Embryonic facial prominence (tissue), 1 donor: ENCODE data around the gene DNAJC5.
A peak's percentile ranks its signal among the peaks of the same experiment; 100 is the strongest.
"Not testable (repeated sequence)": the region's sequence is repeated elsewhere in the genome, so short reads cannot be mapped to it uniquely, and the experiment has no call there.

Source experiments
- DNase-seq: peaks from one replicate; pipeline ENCODE4 v3.0.0-alpha.2; 2016; ENCODE audit errors: extremely low spot score

DNAJC5 gene

GRCh38 chr20:63955827-63956663 is 61.1 kb downstream of the DNAJC5 start, which contains the start of gene UCKL1:
Gene UCKL1, minus strand, starts transcription at chr20:63956416. Its CDS starts 44 bp downstream, at chr20:63956372.
- peak; percentile 71 for DNase-seq

DNA sequence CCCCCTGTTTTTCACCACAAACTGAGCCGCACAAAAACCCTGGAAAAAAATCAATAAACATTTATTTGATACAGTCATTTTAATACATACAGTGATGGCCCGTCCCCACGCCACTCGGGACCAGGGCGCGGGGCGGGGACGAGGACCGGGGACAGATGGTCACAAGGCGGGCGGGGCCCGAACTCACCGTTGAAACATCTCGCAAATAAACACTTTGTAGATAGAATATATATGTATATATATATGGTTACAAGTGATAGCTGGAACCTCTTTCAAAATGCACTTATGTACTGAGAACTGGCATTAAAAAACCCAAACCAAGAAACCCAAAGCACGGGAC is 61.7 kb downstream of the DNAJC5 start:
- no peak for DNase-seq

GRCh38 chr20:63957004-63957689 is 62.2 kb downstream of the DNAJC5 start:
- DNase-seq = no peak

- no peak for DNase-seq
Observed at GRCh38 chr20:63957690-63958441, 62.9 kb downstream of the DNAJC5 start.

DNA sequence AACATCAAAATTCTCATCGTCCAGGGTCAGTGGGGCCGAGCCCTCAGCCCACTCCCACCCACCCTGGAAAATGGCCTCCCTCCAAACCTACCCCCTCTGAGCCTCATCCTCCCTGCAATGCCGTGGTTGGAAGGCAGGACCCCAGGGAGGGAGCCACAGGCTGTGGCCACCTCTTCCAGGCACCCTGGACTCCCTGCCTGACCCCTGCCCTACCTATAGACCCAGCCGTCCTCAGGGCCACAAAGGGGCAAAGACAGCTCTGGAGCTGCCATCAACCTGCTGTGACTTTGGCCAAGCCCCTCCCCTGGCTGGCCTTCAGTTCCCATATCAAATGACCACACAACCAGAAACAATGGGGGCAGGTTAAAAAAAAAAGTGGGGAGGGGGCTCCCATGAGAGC is 63.5 kb downstream of the DNAJC5 start:
- no peak for DNase-seq

DNA sequence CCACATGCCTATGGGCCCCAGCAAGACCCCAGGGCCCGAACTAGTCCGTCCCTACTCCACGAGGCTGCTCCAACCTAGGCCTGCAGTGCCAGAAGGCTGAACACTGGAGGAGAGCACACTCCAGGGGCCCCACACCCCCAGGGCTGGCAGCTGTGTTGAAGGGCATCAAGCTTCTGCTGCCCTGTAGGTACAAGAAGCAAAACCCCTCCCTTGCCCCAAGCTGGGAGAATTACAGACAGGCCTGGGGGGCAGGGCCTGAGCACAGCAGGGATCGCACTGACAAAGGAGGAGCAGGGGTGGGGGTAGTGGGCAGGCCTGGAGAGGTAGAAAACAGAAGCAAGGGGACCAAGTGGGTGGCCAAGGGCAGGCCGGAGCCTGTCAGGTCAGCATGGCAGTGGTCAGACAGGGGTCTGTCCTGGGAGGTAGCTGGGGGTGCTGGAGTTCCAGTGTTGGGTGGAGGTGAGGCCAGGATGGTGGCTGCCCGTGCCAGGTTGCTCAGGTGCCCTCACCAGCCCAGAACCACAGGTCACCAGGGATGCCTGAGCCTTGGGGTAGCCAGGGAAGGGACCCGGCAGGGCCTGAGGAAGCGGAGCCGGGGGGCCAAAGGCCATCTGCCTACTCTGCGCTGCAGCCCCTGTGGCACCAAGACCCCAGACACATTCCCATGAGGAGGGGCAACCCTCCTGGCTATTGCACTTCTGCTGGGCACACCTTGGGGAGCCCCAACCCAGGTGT is 64.2 kb downstream of the DNAJC5 start:
- DNase-seq = no peak

- DNase-seq = no peak
Observed at GRCh38 chr20:63959699-63960075, 64.8 kb downstream of the DNAJC5 start.

DNA sequence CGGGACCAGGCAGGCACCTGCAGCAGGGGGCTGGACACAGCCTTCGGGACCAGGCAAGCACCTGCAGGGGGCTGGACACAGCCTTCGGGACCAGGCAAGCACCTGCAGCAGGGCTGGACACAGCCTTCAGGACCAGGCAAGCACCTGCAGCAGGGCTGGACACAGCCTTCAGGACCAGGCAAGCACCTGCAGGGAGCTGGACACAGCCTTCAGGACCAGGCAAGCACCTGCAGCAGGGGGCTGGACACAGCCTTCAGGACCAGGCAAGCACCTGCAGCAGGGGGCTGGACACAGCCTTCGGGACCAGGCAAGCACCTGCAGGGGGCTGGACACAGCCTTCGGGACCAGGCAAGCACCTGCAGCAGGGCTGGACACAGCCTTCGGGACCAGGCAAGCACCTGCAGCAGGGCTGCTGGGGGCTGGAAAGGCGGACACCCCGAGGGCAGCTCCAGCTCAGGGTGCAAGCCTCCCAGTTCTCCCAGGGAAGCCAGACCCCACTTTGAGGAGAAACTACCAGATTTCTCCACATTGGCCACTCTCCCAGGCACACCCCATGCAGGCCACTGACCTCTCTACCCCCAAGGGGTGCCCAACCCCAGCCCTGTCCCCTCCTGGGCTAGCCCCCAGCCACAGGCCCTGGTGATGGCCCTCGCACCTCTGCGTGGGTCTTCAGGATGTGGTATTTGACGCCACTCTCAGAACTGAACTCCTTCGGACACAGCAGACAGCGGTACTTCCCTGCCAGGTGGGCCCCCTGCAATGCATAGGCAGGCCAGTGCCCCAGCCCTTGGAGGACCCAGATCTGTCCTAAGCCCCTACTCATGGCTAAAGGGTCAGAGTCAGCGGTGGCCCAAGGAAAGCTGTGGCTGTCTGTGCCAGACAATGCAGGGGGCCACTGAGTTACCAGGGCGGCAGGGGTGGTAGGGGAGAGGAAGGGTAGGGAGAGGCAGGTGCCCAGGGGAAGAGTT is 66.0 kb downstream of the DNAJC5 start:
- DNase-seq = not testable (repeated sequence)

DNA sequence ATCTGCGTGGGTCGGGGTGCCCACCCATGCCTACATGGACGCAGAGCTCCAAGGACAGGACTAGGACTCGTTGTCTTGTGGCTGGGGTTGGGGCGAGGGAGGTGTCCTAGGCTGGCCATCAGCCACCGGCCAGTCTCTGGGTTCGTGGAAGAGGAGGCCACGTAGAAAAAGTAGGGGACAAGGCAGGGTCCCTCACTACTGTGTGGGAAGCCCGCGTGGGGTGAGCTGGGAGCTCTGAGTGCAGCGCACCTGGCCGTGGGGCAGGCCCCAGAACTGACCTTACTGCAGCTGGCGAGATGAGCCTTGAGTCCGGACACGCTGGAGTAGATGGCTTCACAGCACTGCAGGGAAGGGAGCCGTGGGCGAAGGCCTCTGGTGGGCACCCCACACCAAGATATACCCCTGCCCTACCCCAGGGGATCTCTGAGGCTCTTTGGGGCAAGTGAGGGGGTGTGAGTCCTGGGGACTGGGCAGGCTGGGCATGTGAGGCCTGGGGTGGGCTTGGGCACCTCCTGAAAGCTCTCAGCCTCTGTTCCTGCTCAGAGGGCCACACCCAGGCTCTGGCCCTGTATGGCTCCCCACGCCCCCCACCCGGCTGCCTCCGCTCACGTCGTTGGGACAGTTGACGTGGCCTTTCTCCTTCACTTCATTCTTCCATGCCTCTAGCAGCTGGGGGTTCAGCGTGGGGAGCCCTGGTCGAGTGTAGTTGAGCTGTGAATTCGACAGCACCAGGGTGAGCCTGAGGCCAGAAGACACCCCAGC is 66.9 kb downstream of the DNAJC5 start:
- DNase-seq = no peak

GRCh38 chr20:63962426-63963347 is 67.8 kb downstream of the DNAJC5 start:
- DNase-seq = no peak

GRCh38 chr20:63963348-63963741 is 68.4 kb downstream of the DNAJC5 start:
- no peak for DNase-seq

DNA sequence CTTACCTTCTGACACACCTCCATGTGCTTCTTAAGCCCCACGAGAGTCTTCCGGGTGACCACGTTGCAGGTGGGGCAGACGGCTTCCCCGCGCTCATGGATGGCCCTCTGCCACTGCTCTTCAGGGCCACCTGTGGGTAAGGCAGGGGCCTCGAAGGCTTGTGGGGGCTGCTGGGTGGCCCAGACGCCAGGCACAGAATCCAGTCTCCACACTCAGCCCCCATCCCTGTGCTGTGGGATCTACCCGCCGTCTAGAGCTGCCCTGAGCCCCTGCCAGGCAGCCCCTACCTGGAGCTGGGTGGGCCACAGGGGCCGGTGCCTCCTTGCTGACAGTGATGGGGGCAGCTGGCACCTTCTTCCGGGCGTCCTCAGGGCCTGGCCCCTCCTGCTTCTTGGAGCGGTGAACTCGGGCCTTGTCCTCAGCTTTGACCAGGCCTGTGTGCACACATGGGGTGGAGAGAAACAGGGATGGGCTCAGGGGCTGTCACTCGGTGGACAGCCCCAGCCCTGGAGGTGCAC is 68.9 kb downstream of the DNAJC5 start:
- no peak for DNase-seq

DNA sequence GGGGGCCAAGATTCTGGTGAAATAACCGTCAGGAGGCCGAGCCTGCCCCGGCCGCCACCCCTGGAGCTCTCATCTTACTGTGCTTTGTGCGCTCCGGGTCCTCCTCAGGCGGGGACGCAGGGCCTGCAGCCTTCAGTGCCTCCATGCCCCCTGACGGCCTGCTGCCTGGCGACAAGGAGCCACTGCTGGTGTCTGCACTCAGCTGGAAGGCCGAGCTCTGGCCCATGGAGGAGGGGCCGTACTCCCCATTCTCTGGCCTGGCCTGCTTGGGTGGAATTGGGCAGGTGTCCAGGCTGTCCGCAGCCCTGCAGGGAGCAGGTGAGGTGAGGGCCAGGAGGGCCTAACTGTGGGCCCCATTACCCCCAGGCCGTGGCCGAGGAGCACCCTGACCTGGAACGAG is 69.5 kb downstream of the DNAJC5 start:
- no peak for DNase-seq

GRCh38 chr20:63966172-63966943 is 71.4 kb downstream of the DNAJC5 start:
- DNase-seq = no peak

DNA sequence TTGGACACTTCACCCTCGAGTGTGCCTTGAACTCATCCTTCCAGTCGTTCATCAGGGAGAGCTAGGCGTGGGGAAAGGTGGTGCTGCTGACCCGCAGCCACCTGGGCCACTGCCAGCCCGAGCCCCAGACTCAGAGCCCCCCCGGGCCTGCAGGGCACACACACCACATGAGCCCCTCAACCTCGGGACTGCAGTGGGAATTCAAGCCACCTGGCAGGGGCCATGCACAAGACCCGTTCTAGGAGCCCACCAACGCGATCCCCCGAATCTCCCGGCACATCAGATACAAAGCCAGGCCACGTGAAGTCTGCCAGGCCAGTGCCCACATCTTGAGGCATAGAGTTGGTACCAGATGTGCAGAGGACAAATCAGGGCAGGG is 72.0 kb downstream of the DNAJC5 start:
- no peak for DNase-seq

- no peak for DNase-seq
Observed at GRCh38 chr20:63967330-63968135, 72.6 kb downstream of the DNAJC5 start.
